Measurements from ENCODE around the gene ARHGAP6.

- TF ChIP-seq EZH2phosphoT487 (IDR thresholded peaks at IDR 0.05; ENCODE audit: low read length) (no peak), CTCF (IDR thresholded peaks at IDR 0.05; ENCODE audit: low read length) (no peak), EZH2 (optimal IDR thresholded peaks at IDR 0.05; ENCODE audit: low read depth, low read length) (no peak)
Observed at GRCh38 chrX:11537141-11537540, 128.6 kb downstream of the ARHGAP6 start.
